SK-N-SH treated with all-trans-retinoic acid at 6 μM for 48 hours (cell line): ENCODE data around the gene NPRL2.

ENCODE experiments used
- ATAC-seq: fragments of 200-7000 bp; cut with Tn5 transposase; 3 replicates; pipeline ENCODE4 v1.9.1; 2020; ENCODE audit warnings: mild to moderate bottlenecking, moderate library complexity
- ARNTL ChIP-seq: fragments of 450-650 bp; formaldehyde crosslinking; IDR thresholded peaks from 2 replicates; pipeline ENCODE4 v1.5.0; 2020; ENCODE audit warnings: low read depth, mild to moderate bottlenecking, moderate library complexity, borderline replicate concordance
- CSDC2 ChIP-seq: fragments of 250-450 bp; sonication (Bioruptor Pico); IDR thresholded peaks from 2 replicates; pipeline ENCODE4 v1.5.0; 2020; ENCODE audit warnings: mild to moderate bottlenecking, moderate library complexity
- CSRNP3 ChIP-seq: fragments of 250-450 bp; sonication (Bioruptor Pico); IDR thresholded peaks from 2 replicates; pipeline ENCODE4 v1.5.1; 2021; ENCODE audit warnings: mild to moderate bottlenecking, moderate library complexity
- ESRRG ChIP-seq: fragments of 250-450 bp; sonication (Bioruptor Pico); IDR thresholded peaks from 2 replicates; pipeline ENCODE4 v1.6.1; 2021; ENCODE audit warnings: mild to moderate bottlenecking
- GLIS3 ChIP-seq: fragments of 250-450 bp; sonication (Bioruptor Pico); IDR thresholded peaks from 2 replicates; pipeline ENCODE4 v1.5.0; 2020; ENCODE audit warnings: mild to moderate bottlenecking, moderate library complexity
- ISL1 ChIP-seq: fragments of 250-450 bp; sonication (Bioruptor Pico); IDR thresholded peaks from 2 replicates; pipeline ENCODE4 v2.1.2; 2022; ENCODE audit warnings: mild to moderate bottlenecking, moderate library complexity
- OSR1 ChIP-seq: fragments of 250-450 bp; sonication (Bioruptor Pico); IDR thresholded peaks from 2 replicates; pipeline ENCODE4 v1.8.0; 2022; ENCODE audit warnings: moderate library complexity, mild to moderate bottlenecking, inconsistent platforms
- POU6F1 ChIP-seq: fragments of 250-450 bp; sonication (Bioruptor Pico); IDR thresholded peaks from 2 replicates; pipeline ENCODE4 v1.8.0; 2021; ENCODE audit warnings: low read depth, mild to moderate bottlenecking, moderate library complexity, borderline replicate concordance
- PPARA ChIP-seq: fragments of 250-450 bp; sonication (Bioruptor Pico); IDR thresholded peaks from 2 replicates; pipeline ENCODE4 v1.5.0; 2020; ENCODE audit warnings: mild to moderate bottlenecking, borderline replicate concordance
- RARB ChIP-seq: fragments of 250-450 bp; sonication (Bioruptor Pico); IDR thresholded peaks from 2 replicates; pipeline ENCODE4 v1.8.0; 2021; ENCODE audit warnings: mild to moderate bottlenecking, moderate library complexity
- TCF4 ChIP-seq: fragments of 250-450 bp; sonication (Bioruptor Pico); IDR thresholded peaks from 2 replicates; pipeline ENCODE4 v1.8.0; 2021; ENCODE audit warnings: mild to moderate bottlenecking, moderate library complexity, borderline replicate concordance
- TOX ChIP-seq: fragments of 250-450 bp; sonication (Bioruptor Pico); IDR thresholded peaks from 2 replicates; pipeline ENCODE4 v1.8.0; 2021; ENCODE audit warnings: mild to moderate bottlenecking, moderate library complexity, borderline replicate concordance
- TSHZ2 ChIP-seq: fragments of 250-450 bp; sonication (Bioruptor Pico); IDR thresholded peaks from 2 replicates; pipeline ENCODE4 v1.5.0; 2020; ENCODE audit warnings: mild to moderate bottlenecking, moderate library complexity
- ZC3H10 ChIP-seq: fragments of 250-450 bp; sonication (Bioruptor Pico); IDR thresholded peaks from 2 replicates; pipeline ENCODE4 v1.5.1; 2021; ENCODE audit warnings: mild to moderate bottlenecking, moderate library complexity
- ZFP3 ChIP-seq: fragments of 250-450 bp; sonication (Bioruptor Pico); IDR thresholded peaks from 2 replicates; pipeline ENCODE4 v1.5.0; 2020; ENCODE audit warnings: mild to moderate bottlenecking, moderate library complexity
- ZFP30 ChIP-seq: fragments of 450-650 bp; formaldehyde crosslinking; IDR thresholded peaks from 2 replicates; pipeline ENCODE4 v1.5.0; 2022; ENCODE audit warnings: mild to moderate bottlenecking, moderate library complexity
- ZNF565 ChIP-seq: fragments of 450-650 bp; formaldehyde crosslinking; conservative IDR thresholded peaks from 2 replicates; pipeline ENCODE4 v1.5.0; 2020; ENCODE audit warnings: low read depth, mild to moderate bottlenecking, moderate library complexity
- ZNF8 ChIP-seq: fragments of 450-650 bp; formaldehyde crosslinking; IDR thresholded peaks from 2 replicates; pipeline ENCODE4 v1.5.0; 2020; ENCODE audit warnings: mild to moderate bottlenecking, moderate library complexity

NPRL2 gene

GRCh38 chr3:50350527-50351322, at the start of gene NPRL2, which contains the start of gene CYB561D2:
TSS of gene NPRL2 (minus strand) at chr3:50350775. CDS start at chr3:50350652, 123 bp downstream.
TSS of gene CYB561D2 (plus strand) at chr3:50350862. CDS start at chr3:50351434, 572 bp downstream.
- TF ChIP-seq CSDC2 (CRISPR knock-in tag) (peak; percentile 31; the same call in 1 of the 2 replicates), ISL1 (no peak)
- ATAC-seq: peak; percentile 93

- no peak for ATAC-seq
- TF ChIP-seq ZFP3 (no peak), CSRNP3 (CRISPR knock-in tag) (no peak), ZNF565 (CRISPR knock-in tag) (no peak), ESRRG (CRISPR knock-in tag) (no peak), ZNF8 (CRISPR knock-in tag) (no peak), PPARA (CRISPR knock-in tag) (no peak), TOX (CRISPR knock-in tag) (no peak), TSHZ2 (CRISPR knock-in tag) (no peak), RARB (CRISPR knock-in tag) (no peak), POU6F1 (CRISPR knock-in tag) (no peak), ARNTL (CRISPR knock-in tag) (no peak), ZFP30 (CRISPR knock-in tag) (no peak), TCF4 (CRISPR knock-in tag) (no peak), ISL1 (no peak), OSR1 (CRISPR knock-in tag) (no peak), ZC3H10 (CRISPR knock-in tag) (no peak)
Observed at GRCh38 chr3:50396502-50396901, 45.9 kb upstream of the NPRL2 start.

- no peak for ATAC-seq
- TF ChIP-seq TSHZ2 (CRISPR knock-in tag) (no peak), GLIS3 (CRISPR knock-in tag) (no peak), TCF4 (CRISPR knock-in tag) (no peak), RARB (CRISPR knock-in tag) (no peak), ARNTL (CRISPR knock-in tag) (no peak)
Observed at GRCh38 chr3:50395070-50395860, 44.7 kb upstream of the NPRL2 start.
